GM12875 (cell line): Measurements from ENCODE around the gene RAVER1.
"Not testable (repeated sequence)": the region's sequence is repeated elsewhere in the genome, so short reads cannot be mapped to it uniquely, and the experiment has no call there.

Experiments used
- H3K4me3 ChIP-seq: one replicate; pipeline ENCODE4 v1.5.1; 2011; ENCODE audit warnings: low read depth, low read length, control low read depth
- TF ChIP-seq, protein P1 (sequence below): IDR thresholded peaks from 2 replicates; pipeline ENCODE4 v1.5.1; 2011; ENCODE audit warnings: low read depth, mild to moderate bottlenecking, control low read depth, inconsistent platforms, low read length, moderate library complexity, borderline replicate concordance; ENCODE audit not compliant: insufficient read depth

The RAVER1 gene

DNA sequence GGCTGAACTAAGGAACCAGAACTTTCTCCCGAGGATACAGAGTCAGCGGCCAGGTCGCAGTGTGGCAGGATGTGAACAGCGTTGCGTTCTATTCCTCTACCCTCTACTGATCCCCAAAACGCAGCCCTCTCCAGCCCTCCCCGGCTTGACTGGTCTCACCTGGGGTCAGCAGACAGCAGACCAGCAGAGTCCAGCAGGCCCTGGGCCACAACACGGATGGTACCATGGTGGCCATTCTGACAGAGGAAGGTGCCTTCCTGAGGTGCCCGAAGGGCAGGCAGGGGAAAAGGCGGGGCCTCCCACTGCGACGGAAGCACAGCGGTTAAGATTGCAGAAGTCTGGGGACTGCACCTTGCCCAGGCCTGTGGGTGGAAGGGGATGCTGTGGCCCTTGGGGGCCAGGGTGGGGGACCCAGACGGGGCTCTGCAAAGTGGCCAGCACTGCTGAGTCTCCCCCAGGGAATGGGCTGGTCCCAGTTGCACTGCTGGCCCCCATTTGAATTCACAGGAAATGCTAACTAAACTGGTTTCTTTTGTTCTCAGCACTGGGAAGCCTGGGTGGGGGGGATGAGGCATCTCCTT lies 6.1 kb upstream of the RAVER1 start, which contains the start of gene ICAM3:
TSS of gene ICAM3 (minus strand) at position 245 of the 581 bp plus-strand sequence. CDS start at position 235, 10 bp downstream.
- TF ChIP-seq, protein P1, sequence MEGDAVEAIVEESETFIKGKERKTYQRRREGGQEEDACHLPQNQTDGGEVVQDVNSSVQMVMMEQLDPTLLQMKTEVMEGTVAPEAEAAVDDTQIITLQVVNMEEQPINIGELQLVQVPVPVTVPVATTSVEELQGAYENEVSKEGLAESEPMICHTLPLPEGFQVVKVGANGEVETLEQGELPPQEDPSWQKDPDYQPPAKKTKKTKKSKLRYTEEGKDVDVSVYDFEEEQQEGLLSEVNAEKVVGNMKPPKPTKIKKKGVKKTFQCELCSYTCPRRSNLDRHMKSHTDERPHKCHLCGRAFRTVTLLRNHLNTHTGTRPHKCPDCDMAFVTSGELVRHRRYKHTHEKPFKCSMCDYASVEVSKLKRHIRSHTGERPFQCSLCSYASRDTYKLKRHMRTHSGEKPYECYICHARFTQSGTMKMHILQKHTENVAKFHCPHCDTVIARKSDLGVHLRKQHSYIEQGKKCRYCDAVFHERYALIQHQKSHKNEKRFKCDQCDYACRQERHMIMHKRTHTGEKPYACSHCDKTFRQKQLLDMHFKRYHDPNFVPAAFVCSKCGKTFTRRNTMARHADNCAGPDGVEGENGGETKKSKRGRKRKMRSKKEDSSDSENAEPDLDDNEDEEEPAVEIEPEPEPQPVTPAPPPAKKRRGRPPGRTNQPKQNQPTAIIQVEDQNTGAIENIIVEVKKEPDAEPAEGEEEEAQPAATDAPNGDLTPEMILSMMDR = no peak
- H3K4me3 ChIP-seq = peak within 1 kb of the TSS; percentile 55

DNA sequence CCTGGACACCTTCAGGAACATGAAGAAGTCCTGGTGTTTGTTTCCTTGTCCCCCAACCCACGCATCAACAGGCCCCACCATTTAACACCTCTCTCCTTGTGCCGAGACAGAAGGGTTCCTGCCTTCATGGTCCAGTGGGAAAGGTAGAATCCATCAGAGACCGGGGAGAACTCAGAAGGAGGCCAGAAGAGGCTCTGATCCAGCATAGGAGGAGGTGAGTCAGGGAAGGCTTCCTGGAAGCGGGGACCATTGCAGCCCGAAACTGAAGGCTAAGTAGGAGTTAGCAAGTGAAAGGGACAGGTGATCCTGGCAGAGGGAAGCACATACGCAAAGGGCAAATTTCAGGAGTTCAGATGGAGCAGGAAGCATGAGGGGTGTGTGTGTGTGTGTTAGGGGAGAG lies 5.6 kb upstream of the RAVER1 start:
- TF ChIP-seq, protein P1 = no peak

DNA sequence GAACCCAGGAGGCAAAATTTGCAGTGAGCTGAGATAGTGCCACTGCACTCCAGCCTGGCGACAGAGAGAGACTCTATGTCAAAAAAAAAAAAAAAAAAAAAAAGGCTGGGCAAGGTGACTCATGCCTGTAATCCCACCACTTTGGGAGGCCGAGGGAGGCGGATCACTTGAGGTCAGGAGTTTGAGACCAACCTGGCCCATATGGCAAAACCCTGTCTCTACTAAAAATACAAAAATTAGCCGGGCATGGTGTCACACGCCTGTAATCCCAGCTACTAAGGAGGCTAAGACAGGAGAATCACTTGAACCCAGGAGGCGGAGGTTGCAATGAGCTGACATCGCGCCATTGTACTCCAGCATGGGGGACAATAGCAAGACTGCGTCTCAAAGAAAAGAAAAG lies 3.4 kb upstream of the RAVER1 start:
- not testable (repeated sequence) for H3K4me3 ChIP-seq

More for the DNA sequence above, 5.6 kb upstream of the RAVER1 start:
- peak overlapping the region; percentile 55 for H3K4me3 ChIP-seq

DNA sequence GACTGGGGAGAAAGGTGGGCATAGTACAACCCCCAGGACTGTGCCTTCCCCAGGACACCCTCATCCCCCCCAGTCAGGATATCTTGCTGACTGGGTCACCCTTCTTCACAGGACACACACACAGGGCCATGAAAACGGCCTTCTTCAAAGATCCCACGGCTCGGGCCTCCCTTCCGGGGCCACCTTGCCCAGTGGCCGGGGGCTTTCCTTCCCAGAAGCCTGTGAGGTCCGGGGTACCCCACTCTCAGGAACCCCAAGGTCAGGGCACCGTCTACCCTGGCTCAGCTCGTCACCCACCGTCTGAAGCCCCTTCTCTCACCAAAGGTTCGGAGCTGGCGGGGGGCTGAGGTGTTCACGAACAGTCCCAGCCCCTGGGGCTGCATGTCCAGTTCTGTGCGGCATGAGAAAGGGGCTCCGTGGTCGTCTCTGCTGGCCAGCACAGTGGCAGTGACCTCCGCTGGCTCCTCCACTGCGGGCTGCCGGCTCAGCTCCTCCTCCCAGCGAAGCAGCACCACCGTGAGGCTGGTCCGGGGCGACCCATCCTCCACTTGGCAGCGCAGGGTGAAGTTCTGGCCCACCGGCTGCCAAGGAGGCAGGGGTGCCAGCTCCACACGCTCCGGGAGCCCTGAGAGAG lies 2.1 kb upstream of the RAVER1 start:
- TF ChIP-seq, protein P1 = no peak
- no peak overlapping the region for H3K4me3 ChIP-seq

DNA sequence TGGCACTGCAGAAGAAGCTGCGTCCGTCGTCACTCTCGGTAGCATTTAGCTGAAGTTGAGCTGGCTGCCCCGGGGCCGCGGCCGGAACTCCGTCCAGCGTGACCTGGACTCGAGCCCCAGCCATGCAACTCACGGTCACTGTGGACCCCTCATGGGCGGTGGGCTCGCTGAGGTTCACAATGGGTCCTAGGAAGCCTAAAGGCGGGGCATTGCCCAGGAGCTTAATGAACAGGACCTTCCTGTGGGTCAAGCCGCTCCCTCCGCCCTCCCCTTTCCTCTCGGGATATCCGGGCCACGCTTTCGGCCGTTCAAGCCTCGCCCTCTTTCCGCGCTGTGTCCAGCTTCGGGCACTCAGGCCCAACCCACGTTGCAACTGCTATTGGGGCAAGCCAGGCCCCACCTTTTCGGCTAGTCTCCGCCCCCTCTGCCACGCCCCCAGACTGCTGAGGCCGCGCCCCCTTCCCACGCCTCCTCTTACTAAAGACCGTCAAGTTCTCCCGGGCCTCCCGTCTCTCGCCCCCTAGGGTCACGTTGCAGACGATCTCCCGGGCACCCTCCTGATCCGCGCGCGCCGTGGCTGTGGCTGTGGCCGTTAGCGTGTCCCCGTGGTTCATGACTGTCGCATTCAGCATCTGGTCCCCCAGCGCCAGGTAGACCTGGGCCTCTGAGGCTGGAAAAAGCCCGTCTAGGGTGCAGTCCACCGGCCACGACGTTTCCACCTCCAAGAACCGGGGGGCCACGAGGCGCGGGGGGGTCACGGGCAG lies 1.4 kb upstream of the RAVER1 start:
- no peak overlapping the region for H3K4me3 ChIP-seq
- TF ChIP-seq, protein P1 = no peak

DNA sequence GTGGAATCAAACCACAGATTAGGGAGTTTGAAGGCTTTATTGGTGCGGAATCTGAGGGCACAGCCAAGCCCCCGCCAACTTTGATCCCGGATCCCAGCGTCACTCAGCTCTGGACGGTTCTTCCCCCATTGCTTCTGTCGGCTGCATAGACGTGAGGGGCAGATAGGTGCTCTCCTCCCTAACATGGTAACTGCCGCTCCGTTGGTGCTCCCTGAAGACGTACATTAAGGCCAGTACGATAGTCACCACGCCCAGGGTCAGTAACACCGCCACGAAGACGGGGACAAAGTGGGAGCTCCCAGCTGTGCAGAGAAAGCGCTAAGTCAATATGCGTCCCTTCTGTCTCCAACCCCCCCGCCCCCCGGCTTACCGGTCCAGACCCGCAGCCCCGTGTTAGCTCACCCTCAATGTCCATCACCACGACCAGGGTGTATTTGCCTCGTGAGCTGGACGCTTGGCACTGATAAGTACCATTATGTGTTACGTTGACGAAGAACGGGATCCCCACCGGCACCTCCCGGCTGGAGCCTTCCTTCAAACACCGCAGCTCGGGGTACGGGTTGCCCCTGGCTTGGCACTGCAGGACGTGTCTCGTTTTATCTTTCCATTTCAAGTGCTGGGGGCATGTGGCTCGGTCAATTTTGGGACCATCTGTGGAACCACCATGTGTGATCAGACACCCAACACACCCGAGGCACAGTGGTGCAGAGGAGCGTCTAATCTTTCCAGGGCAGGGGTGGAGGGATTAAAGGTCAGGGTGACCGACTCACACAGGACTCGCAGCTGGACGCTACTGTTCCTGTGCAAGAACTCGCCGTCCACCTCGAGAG lies 644 bp upstream of the RAVER1 start:
- TF ChIP-seq, protein P1 = no peak
- H3K4me3 ChIP-seq = peak overlapping the region; percentile 64

DNA sequence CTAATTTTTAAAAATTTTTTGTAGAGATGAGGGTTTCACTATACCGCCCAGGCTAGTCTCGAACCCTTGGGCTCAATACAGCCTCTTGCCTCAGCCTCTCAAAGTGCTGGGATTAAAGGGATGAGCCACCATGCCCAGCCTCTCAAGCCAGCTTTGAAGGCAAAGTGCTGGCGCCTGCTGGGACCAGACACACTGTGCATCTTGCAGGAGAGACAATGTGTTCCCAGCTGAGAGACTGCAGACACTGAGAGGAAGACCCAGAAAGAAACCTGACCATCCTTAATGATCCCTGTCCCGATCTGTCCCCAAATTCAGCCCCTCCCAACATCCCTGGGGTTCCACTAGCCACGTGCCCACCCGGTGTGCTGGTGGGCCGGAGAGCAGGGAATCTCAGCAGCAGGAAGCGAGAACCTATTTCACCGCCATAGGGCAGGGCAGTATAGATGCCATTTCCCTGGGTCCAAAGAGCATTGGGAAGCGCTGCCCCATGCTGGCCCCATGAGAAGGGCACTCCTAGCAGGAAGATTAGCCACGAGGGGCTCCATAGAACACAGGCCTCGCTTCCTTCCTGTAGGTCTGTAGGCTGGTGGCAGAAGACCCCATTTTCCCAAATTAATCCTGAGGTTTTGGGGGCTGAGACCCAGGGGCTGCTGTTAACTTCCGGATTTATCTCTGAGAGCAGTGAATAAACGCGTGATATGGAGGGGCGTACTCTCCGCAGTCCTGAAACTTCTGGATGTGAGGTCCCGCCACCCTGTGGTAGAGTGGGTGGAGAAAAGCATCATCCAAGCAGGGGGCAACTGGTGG lies 968 bp downstream of the RAVER1 start:
- TF ChIP-seq, protein P1 = no peak
- peak overlapping the region; percentile 64 for H3K4me3 ChIP-seq
